Stimulated activated CD8-positive, alpha-beta memory T cell treated with anti-CD3 and anti-CD28 coated beads, Interleukin-15, amount 100 ng/mL, for 24 hours (primary cell): ENCODE data around the gene SAMMSON.

Source experiments
- DNase-seq: peaks from one replicate; pipeline ENCODE4 v3.0.0-alpha.2; 2020; ENCODE audit warnings: low read depth

Gene SAMMSON

DNA sequence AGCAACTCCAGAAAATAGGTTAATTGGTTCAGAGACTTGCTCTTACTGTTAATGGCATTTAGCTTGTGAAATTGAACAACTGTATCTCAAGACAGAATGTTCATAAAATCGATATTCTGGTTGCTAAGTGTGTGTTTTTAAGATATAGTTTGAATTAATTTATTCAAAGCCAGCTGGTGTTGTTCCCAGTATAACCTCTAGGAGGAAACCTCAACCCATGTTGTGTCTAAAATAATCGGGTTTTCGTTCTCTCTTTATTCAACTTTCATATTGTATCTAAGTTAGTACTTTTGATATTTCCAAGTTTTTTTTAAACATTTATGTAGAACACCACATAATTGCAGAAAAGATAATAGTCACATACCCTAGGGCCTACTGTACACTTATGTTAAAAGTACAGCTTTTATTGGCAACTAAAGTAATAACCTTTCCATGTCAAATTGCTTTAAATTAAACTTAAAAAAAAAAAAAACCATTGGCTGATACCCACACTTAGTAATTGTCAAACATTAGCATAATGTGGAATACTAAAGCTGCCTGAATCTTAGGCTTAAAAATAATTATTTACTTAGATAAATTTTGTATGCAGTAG, 90.9 kb downstream of the SAMMSON start:
- DNase-seq: no peak

DNA sequence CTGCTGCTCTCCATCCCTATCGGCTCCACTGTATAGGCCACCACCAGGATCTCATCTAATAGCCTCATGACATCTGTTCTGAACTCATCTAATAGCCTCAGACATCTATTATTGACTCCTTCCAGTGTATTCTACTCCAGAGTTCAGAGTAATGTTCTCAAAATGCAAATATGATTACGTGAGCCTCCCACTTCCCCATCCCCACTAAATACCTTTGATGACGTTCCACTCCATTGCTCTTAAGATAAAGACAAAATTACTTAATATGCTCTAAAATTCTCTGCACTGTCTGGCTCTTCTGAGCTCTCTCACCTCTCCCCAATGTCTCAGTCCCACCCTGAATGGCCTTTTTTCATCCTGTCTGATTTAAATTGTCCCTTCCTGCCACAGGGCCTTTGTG, 94.7 kb downstream of the SAMMSON start:
- no peak for DNase-seq

DNA sequence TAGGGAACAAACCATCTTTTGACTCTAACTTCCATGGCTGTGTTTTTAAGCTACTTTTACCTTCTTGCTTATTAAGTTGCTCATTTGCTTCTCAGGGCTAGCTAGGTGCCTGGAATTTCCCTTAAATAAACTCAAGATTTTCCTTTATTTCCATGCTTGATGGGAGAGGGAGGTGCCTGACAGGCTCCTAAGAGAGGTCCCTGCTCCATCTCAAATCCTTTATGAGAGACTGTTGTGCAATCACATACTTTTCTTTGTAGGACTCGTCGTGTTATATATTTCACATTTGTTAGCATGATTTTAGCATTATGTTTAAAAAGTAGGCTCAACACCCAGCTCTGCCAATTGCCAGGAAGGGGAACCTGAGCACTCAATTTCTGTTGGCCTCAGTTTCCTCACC, 95.7 kb downstream of the SAMMSON start:
- DNase-seq: no peak

DNA sequence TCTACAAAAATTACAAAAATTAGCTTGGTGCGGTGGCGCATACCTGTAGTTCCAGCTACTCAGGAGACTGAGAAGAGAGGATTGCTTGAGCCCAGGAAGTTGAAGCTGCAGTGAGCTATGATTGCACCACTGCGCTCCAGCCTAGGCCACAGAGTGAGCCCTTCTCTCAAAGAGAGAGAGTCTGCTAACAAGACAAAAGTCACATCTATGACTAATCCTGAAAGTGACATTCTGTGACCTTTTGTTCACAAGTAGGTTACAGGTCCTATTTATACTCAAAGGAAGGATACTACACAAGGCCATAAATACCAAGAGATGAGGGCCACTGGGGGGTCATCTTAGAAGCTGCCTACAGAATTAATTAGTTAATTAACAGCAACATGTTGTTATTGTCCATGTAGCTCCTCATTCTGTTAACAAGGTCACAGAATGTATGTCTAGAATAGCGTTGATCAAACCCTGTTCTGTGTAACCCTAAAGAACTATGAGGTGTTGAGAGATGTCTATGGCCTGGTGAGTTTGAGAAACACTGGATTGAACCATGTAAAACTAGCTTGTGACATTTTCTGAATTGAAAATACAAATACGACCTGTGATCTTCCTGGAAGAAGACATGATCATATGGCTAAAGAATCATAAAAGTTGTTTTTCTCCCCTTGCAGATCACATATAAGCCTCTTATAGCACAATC, 97.0 kb downstream of the SAMMSON start:
- DNase-seq: no peak

DNA sequence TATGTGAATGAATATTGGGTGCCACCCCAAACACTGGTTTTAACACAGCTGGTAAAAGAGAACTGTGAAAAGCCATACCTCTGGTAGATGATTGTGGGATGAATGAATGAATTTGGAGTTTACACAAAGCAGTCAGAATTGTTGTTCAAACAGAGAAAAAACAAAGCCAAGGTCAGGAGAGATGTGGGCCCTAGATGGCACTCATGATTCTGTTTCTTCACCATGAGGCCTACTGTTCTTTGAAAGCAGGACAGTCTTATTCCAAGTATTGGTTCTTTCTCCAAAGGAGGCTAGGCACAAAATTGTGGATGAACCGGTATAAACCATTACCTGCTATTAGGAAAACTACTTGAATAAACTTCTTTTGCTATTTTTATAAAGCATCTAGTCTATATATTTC, 97.6 kb downstream of the SAMMSON start:
- DNase-seq: no peak

DNA sequence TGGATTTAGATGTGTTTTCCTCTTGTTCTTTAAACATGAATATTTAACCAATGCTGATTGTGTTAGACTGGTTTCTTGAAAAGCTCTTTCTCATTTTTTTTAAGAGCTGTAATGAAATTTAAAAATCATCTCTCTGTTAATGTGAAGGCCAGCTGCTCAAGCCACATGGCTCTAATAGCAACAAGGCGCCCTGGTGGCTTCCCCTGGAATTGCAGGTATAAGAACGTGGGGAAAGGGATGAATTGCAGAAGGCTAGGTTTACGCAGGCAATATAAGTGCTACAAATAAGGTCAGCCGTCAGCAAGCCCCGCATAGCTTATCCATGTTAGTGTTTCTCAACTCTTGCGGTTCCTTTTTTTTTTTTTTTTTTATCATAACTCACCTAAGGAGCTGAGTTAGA, 108.5 kb downstream of the SAMMSON start:
- no peak for DNase-seq

DNA sequence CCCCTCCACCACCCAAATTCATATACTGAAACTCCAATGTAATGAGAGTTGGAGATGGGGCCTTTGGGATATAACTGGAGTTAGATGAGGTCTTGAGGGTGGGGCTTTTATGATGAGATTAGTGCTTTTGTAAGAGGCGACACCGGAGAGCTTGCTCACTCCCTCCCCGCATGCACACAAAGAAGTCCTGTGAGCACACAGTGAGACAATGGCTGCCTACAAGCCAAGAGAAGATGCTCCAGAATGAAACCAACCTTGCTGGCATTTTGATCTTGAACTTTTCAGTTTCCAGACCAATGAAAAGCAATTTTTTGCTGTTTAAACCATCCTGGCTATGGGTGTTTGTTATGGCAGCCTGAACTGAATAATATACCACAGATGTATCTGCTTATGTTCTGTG, 109.0 kb downstream of the SAMMSON start:
- no peak for DNase-seq

DNA sequence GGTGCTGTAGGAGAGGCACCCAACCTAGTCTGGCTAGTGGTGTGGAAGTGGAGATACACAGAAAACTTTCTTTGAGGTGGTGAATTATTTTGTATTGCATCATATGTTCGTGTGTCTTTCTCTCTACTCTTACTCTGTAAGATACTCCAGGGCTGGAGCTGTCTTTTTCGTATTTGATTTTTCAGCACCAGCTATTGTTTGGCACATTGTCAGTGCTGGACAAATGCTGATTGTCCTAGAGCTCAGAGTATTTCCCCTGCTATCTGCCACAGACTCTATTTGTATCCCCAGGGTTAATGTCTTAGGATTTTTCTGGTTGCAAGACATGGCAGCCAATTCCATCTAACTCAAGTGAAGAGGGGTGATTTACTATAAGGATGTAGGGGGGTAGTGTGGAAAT, 110.5 kb downstream of the SAMMSON start:
- no peak for DNase-seq

DNA sequence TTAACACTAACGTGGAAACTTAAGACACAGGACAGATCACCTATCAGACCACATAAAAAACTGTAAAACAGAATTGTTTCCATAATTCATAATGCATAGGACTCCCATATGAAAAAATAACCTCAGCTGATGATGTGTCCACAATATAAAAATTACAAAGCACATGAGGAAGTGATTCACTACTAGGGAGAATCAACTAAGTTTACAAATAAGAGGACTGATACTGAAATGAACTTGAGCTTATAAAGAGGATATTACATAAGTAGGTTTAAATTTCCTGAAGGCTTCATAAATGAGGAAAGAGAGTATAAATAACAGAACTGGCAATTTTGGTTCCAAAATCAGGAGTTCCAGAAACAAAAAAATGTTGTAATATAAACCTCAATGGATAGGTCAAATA, 111.9 kb downstream of the SAMMSON start:
- DNase-seq: no peak

DNA sequence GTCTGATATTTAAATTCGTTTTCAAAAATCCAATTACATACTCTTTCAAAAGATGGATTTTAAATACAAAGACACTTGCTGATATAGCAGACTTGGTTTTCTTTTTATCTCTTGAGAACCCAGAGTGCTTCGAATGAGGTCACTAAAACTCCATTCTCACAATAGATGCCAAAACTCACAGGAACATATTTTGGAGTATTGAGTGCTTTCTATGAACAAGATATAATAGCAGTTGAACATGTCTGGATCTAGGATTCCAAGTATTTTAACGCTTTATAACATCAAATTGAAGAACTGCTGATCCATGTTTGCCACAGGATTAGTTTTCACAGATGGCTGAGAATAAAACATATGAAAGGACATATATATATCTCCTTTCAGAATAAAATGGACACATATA, 113.2 kb downstream of the SAMMSON start:
- no peak for DNase-seq

DNA sequence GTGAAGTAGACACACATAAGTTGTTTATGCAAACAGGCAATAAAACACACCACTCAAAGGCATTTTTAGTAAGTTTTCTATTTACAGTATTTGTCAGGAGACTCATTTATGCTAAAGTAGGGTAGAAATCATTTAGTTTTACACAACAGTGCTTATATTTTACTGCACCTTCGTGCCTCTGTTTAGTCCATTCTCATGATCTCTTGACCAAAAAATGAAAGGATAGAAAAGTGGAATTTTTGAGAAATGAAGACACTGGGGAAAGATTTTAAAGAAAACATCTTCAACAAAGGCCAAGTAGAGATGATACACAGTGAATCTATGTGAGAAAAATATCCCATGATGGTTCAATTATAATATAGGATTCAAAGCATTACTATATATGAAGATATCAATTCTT, 114.9 kb downstream of the SAMMSON start:
- no peak for DNase-seq

DNA sequence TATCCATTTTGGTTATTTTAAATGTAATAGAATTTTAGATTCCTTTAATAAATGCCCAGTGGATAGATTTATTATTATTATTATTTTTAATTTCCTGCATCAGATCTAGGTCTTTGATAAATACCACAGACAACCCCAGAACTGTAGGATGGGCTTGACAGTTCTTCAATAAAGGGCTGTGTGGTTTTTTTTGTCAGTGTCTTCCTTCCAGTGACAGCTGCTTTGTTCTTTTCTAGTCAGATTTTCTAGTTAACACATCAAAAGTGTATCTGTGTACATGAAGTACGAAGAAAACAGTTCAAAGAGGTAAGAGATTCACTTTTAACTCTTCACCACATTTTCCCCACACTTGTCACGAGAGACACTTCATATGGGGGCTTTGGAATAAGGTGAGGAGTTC, 120.3 kb downstream of the SAMMSON start:
- no peak for DNase-seq
